ENCODE results near the gene GIGYF2. TPM values are rescaled to one million over a fixed set of nuclear protein-coding genes. Genes with fewer than 3 reads are reported as not detected.

GIGYF2 gene
- total and polyA plus RNA-seq, 4 donors: 10.6 to 50.5 (median 26.7) TPM

GRCh38 chr2:232757905-232758304, 60.8 kb downstream of the GIGYF2 start (continued):
- no peak for TF ChIP-seq HNF4A (conservative IDR thresholded peaks at IDR 0.05)
- TF ChIP-seq RXRA (IDR thresholded peaks at IDR 0.05): no peak
- no peak for TF ChIP-seq SP1 (IDR thresholded peaks at IDR 0.05)
- no peak for TF ChIP-seq GABPA (IDR thresholded peaks at IDR 0.05 in 1 of 2, conservative IDR thresholded peaks at IDR 0.05 in 1 of 2)
- no peak for TF ChIP-seq MAX (IDR thresholded peaks at IDR 0.05)
- TF ChIP-seq ATF3 (IDR thresholded peaks at IDR 0.05): no peak

GRCh38 chr2:232761301-232761907, 64.3 kb downstream of the GIGYF2 start:
- Histone ChIP-seq H3K4me1 (ENCODE audit: control insufficient read depth in 4 of 4, insufficient read depth in 4 of 4, low read length in 3 of 4) (peaks cover 0 to 7% (median 2%) of the 10 kb centered on the region in 4 donors), H3K9ac (ENCODE audit: low read depth in 1 of 2, low read length in 2 of 2) (no peak overlapping the region), H3K36me3 (ENCODE audit: control insufficient read depth in 4 of 4, insufficient read depth in 3 of 4, low read depth in 1 of 4, low read length in 3 of 4) (peaks cover 5 to 38% (median 24%) of the 10 kb centered on the region in 4 donors), H3K27me3 (ENCODE audit: control insufficient read depth in 4 of 4, insufficient read depth in 4 of 4, low read length in 3 of 4) (no peaks in the 10 kb centered on the region), H3K9me3 (ENCODE audit: control insufficient read depth in 4 of 4, low read length in 3 of 4) (no peaks in the 10 kb centered on the region), H3K27ac (ENCODE audit: low read depth in 1 of 2, low read length in 2 of 2) (no peak overlapping the region), H3K4me3 (ENCODE audit: low read depth in 1 of 3, low read length in 3 of 3) (no peak overlapping the region)
- DNase-seq (ENCODE audit: low spot score): no peak
- peak; percentile 60 to 72 for TF ChIP-seq RAD21 (IDR thresholded peaks at IDR 0.05)
- TF ChIP-seq SP1 (IDR thresholded peaks at IDR 0.05): no peak
- peak; percentile 33 for TF ChIP-seq CTCF (IDR thresholded peaks at IDR 0.05; ENCODE audit: low read depth, low read length, missing input control)
- TF ChIP-seq GABPA (IDR thresholded peaks at IDR 0.05 in 1 of 2, conservative IDR thresholded peaks at IDR 0.05 in 1 of 2): no peak
- WGBS: 64% methylated on average over 3 of the region's 3 CpGs

- Histone ChIP-seq H3K4me3 (ENCODE audit: low read depth in 1 of 3, low read length in 3 of 3) (no peak overlapping the region), H3K9ac (ENCODE audit: low read depth in 1 of 2, low read length in 2 of 2) (no peak overlapping the region), H3K9me3 (ENCODE audit: control insufficient read depth in 4 of 4, low read length in 3 of 4) (no peaks in the 10 kb centered on the region), H3K4me1 (ENCODE audit: control insufficient read depth in 4 of 4, insufficient read depth in 4 of 4, low read length in 3 of 4) (no peaks in the 10 kb centered on the region), H3K27me3 (ENCODE audit: control insufficient read depth in 4 of 4, insufficient read depth in 4 of 4, low read length in 3 of 4) (no peaks in the 10 kb centered on the region), H3K36me3 (ENCODE audit: control insufficient read depth in 4 of 4, insufficient read depth in 3 of 4, low read depth in 1 of 4, low read length in 3 of 4) (peaks cover 4 to 43% (median 32%) of the 10 kb centered on the region in 4 donors), H3K27ac (ENCODE audit: low read depth in 1 of 2, low read length in 2 of 2) (no peak overlapping the region)
- TF ChIP-seq FOXA2 (IDR thresholded peaks at IDR 0.05) (no peak), RAD21 (IDR thresholded peaks at IDR 0.05) (no peak), REST (IDR thresholded peaks at IDR 0.05) (no peak), SP1 (IDR thresholded peaks at IDR 0.05) (no peak), MAX (IDR thresholded peaks at IDR 0.05) (no peak), ATF3 (IDR thresholded peaks at IDR 0.05) (no peak), EGR1 (IDR thresholded peaks at IDR 0.05; ENCODE audit: low read depth in 2 of 2) (no peak), NR2F2 (IDR thresholded peaks at IDR 0.05) (no peak), YY1 (IDR thresholded peaks at IDR 0.05) (no peak), ZBTB33 (IDR thresholded peaks at IDR 0.05) (no peak), GABPA (IDR thresholded peaks at IDR 0.05 in 1 of 2, conservative IDR thresholded peaks at IDR 0.05 in 1 of 2) (no peak), TAF1 (conservative IDR thresholded peaks at IDR 0.05) (no peak), RXRA (IDR thresholded peaks at IDR 0.05) (no peak), HNF4G (IDR thresholded peaks at IDR 0.05) (no peak), CTCF (IDR thresholded peaks at IDR 0.05; ENCODE audit: low read depth, low read length, missing input control) (no peak), JUND (IDR thresholded peaks at IDR 0.05) (no peak), HNF4A (conservative IDR thresholded peaks at IDR 0.05) (no peak), FOXA1 (IDR thresholded peaks at IDR 0.05) (no peak)
- DNase-seq (ENCODE audit: low spot score): no peak
- WGBS: 91% methylated on average over 1 of the region's 1 CpG
Measured at GRCh38 chr2:232767866-232768265, 70.7 kb downstream of the GIGYF2 start.
